AG04450 (cell line): ENCODE measurements around the gene BRD2. TPM values are rescaled to one million over a fixed set of nuclear protein-coding genes. Genes with fewer than 3 reads are reported as not detected.

ENCODE experiments used
- CTCF ChIA-PET: fragments of 300-600, 350-600 bp; formaldehyde crosslinking; extraction: SDS; loops from one replicate; lab custom pipeline; 2022; ENCODE audit warnings: antibody characterized with exemption, inconsistent platforms; lab: Charles Lee
- POLR2A ChIA-PET: fragments of 350-600 bp; formaldehyde crosslinking; extraction: SDS; loops from one replicate; lab custom pipeline; 2021; ENCODE audit warnings: antibody characterized with exemption, inconsistent platforms; lab: Yijun Ruan, JAX
- DNase-seq: peaks from one replicate; pipeline ENCODE4 v3.0.0-alpha.2; 2011; ENCODE audit warnings: low read depth, low spot score
- H3K27ac ChIP-seq: one replicate; pipeline ENCODE4 v1.5.1; 2012; ENCODE audit warnings: low read depth, low read length, control low read depth
- H3K27me3 ChIP-seq: one replicate; pipeline ENCODE4 v1.6.0; 2012; ENCODE audit warnings: low read length; ENCODE audit not compliant: control insufficient read depth, insufficient read depth
- H3K4me3 ChIP-seq: 2 replicates; pipeline ENCODE4 v1.5.1; 2011; ENCODE audit warnings: mild to moderate bottlenecking, low read depth, low read length, control low read depth
- H3K9me3 ChIP-seq: 2 replicates; pipeline ENCODE4 v1.5.1; 2012; ENCODE audit warnings: low read length; ENCODE audit not compliant: control insufficient read depth, insufficient read depth
- CTCF ChIP-seq: IDR thresholded peaks from 2 replicates; pipeline ENCODE4 v1.5.1; 2011; ENCODE audit warnings: low read depth, low read length, control low read depth, inconsistent platforms
- polyA plus RNA-seq: library from polyadenylated mRNA; depleted of rRNA; stranded (reverse); fragments of >200 nt; gene quantifications from 2 replicates; pipeline ENCODE4 v1.2.3, GENCODE V29; 2011

The BRD2 gene
- polyA plus RNA-seq, 1 experiment: 138 TPM

GRCh38 chr6:32967151-32968091 lies 973 bp upstream of the BRD2 start:
- peaks cover under 1% of the 10 kb centered on the region; the same call in 1 of the 2 replicates for H3K9me3 ChIP-seq
- TF ChIP-seq CTCF: peak; percentile 59
- ChIA-PET CTCF (interaction anchor here (0.6 to 4.2 kb wide), 11 partner anchors 13 to 281 kb away, joined by 3 to 72 read pairs (median 11); partner anchors contain the start of genes HLA-DMA and TAP2), POLR2A (interaction anchor here (5.9 to 8.3 kb wide), 2 partner anchors 14 to 73 kb away, joined by 63 to 199 read pairs; no protein-coding TSS in a partner anchor)
- peak overlapping the region; percentile 100 for H3K27ac ChIP-seq
- DNase-seq: no peak
- peak overlapping the region; percentile 85 for H3K4me3 ChIP-seq
- H3K27me3 ChIP-seq: no peaks in the 10 kb centered on the region

- Histone ChIP-seq H3K27ac (peak overlapping the region; percentile 100), H3K4me3 (peak overlapping the region; percentile 85), H3K27me3 (no peaks in the 10 kb centered on the region), H3K9me3 (peaks cover 5% of the 10 kb centered on the region; the same call in 1 of the 2 replicates)
- CTCF ChIA-PET: interaction anchor here (0.6 to 4.2 kb wide), 9 partner anchors 15 to 131 kb away, joined by 3 to 56 read pairs (median 11); partner anchors contain the start of genes HLA-DMA and TAP2
- TF ChIP-seq CTCF: 0 out of 2 replicates have a peak, but pooled peaks have one; percentile 14
- peak; percentile 59 for DNase-seq
- POLR2A ChIA-PET: interaction anchor here (0.6 to 8.3 kb wide), 7 partner anchors 12 to 773 kb away, joined by 3 to 199 read pairs (median 4); partner anchors contain the start of genes HLA-DMA and TAP2
Measured at GRCh38 chr6:32968867-32969684, 682 bp downstream of the BRD2 start.

GRCh38 chr6:32969685-32970412 lies 1.5 kb downstream of the BRD2 start:
- peak overlapping the region; percentile 85 for H3K4me3 ChIP-seq
- no peaks in the 10 kb centered on the region for H3K27me3 ChIP-seq
- peak; percentile 33 for TF ChIP-seq CTCF
- ChIA-PET CTCF (interaction anchor here (0.7 to 3.7 kb wide), 6 partner anchors 14 to 131 kb away, joined by 3 to 29 read pairs (median 22); partner anchors contain the start of genes HLA-DMA and TAP2), POLR2A (interaction anchor here (0.6 to 8.3 kb wide), 13 partner anchors 12 to 1072 kb away, joined by 3 to 199 read pairs (median 11); partner anchors contain the start of genes HLA-DMA, HLA-DMB, PSMB9 and TAP1)
- H3K27ac ChIP-seq: peak overlapping the region; percentile 100
- DNase-seq: peak; percentile 93
- peaks cover 5% of the 10 kb centered on the region; the same call in 1 of the 2 replicates for H3K9me3 ChIP-seq
